PFSK-1 (cell line): ENCODE measurements around the gene VPS26B.

Experiments used
- FOXP2 ChIP-seq: optimal IDR thresholded peaks from 2 replicates; pipeline ENCODE3; 2011; ENCODE audit warnings: borderline replicate concordance, control low read depth, inconsistent platforms; ENCODE audit not compliant: insufficient read depth; ENCODE audit errors: extremely low read length, extremely low read depth
- POLR2AphosphoS5 ChIP-seq: IDR thresholded peaks from 2 replicates; pipeline ENCODE4 v1.6.1; 2012; ENCODE audit warnings: low read depth, mild to moderate bottlenecking, control low read depth, low read length, moderate library complexity
- SIN3A ChIP-seq: IDR thresholded peaks from 2 replicates; pipeline ENCODE4 v1.6.1; 2012; ENCODE audit warnings: mild to moderate bottlenecking, low read length, moderate library complexity, borderline replicate concordance; ENCODE audit not compliant: insufficient read depth
- TAF1 ChIP-seq: IDR thresholded peaks from 2 replicates; pipeline ENCODE4 v1.6.1; 2012; ENCODE audit warnings: low read length, control low read depth, borderline replicate concordance; ENCODE audit not compliant: insufficient read depth
- TF ChIP-seq, protein P1 (sequence below), 2 experiments: IDR thresholded peaks; 2 replicates each; pipeline versions ENCODE4 v1.6.1 to v1.8.0; 2011 to 2012; ENCODE audit warnings: low read depth in 2 of 2, low read length in 2 of 2, control low read depth in 1 of 2, inconsistent platforms in 1 of 2, mild to moderate bottlenecking in 1 of 2, moderate library complexity in 1 of 2; ENCODE audit not compliant: insufficient read depth in 1 of 2

VPS26B gene

DNA sequence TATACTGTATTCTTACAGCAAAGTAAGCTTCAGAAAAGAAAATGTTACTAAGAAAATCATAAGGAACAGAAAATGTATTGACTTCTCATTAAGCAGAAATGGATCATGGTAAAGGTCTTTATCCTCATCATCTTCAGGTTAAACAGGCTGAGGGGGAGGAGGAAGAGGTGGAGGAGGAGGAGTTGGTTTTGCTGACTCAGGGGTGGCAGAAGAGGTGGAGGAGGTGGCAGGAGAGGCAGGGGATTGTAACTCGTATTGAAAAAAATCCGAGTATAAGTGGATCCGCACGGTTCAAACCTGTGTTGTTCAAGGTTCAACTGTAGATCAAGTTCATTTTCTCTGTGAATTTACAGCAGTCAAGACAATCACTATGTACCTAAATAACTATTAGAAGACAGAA, 64.7 kb downstream of the VPS26B start:
- TF ChIP-seq, protein P1, sequence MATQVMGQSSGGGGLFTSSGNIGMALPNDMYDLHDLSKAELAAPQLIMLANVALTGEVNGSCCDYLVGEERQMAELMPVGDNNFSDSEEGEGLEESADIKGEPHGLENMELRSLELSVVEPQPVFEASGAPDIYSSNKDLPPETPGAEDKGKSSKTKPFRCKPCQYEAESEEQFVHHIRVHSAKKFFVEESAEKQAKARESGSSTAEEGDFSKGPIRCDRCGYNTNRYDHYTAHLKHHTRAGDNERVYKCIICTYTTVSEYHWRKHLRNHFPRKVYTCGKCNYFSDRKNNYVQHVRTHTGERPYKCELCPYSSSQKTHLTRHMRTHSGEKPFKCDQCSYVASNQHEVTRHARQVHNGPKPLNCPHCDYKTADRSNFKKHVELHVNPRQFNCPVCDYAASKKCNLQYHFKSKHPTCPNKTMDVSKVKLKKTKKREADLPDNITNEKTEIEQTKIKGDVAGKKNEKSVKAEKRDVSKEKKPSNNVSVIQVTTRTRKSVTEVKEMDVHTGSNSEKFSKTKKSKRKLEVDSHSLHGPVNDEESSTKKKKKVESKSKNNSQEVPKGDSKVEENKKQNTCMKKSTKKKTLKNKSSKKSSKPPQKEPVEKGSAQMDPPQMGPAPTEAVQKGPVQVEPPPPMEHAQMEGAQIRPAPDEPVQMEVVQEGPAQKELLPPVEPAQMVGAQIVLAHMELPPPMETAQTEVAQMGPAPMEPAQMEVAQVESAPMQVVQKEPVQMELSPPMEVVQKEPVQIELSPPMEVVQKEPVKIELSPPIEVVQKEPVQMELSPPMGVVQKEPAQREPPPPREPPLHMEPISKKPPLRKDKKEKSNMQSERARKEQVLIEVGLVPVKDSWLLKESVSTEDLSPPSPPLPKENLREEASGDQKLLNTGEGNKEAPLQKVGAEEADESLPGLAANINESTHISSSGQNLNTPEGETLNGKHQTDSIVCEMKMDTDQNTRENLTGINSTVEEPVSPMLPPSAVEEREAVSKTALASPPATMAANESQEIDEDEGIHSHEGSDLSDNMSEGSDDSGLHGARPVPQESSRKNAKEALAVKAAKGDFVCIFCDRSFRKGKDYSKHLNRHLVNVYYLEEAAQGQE (IDR thresholded peaks at IDR 0.05; ENCODE audit: insufficient read depth in 1 of 2, low read depth in 2 of 2, low read length in 2 of 2) = no peak
- TF ChIP-seq TAF1 = no peak
- no peak for TF ChIP-seq SIN3A
- TF ChIP-seq POLR2AphosphoS5 = no peak
- no peak for TF ChIP-seq FOXP2

DNA sequence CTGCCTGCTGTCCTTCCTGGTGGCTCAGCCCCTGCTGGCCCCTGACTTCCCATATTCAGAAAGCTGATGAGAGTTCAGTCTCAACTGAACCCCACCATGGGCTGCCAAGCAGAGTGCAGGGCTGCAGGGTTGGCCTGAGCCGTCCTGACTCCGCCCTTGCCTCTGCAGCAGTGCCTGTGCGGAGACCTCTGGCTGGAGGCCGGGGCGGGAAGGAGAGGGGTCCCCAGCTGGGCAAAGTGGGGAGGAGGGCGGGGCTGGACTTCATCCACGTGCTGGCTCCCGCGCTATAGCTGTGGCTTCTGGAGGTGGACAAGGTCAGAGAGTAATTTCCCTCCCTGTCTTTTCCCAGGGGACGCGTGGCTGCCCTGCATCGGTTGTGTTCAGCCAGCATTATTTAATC, 65.3 kb downstream of the VPS26B start:
- no peak for TF ChIP-seq POLR2AphosphoS5
- TF ChIP-seq FOXP2 = no peak
- TF ChIP-seq SIN3A = no peak
- TF ChIP-seq TAF1 = no peak
- TF ChIP-seq, protein P1 (IDR thresholded peaks at IDR 0.05; ENCODE audit: insufficient read depth in 1 of 2, low read depth in 2 of 2, low read length in 2 of 2) = no peak

DNA sequence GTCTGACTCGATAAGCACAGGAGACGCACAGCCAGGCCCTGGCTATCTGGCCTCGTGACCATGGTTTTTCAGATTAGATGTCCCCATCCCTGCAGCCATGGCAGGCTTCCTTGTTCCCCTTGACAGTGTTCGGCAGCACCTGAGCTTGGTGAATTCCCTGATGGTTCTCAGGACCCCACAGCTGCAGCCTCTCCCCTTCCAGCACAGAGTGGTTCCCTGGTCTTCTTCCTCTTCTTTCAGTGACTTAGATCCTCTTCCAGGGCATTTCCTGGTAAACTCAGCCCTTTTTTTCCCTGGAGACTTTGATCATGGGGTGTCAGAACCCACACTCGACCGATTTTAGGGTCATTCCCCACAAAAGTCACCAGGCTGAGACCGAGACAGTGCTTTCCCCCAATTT, 66.2 kb downstream of the VPS26B start:
- TF ChIP-seq, protein P1 (IDR thresholded peaks at IDR 0.05; ENCODE audit: insufficient read depth in 1 of 2, low read depth in 2 of 2, low read length in 2 of 2) = no peak
- TF ChIP-seq FOXP2 (no peak), TAF1 (no peak), POLR2AphosphoS5 (no peak), SIN3A (no peak)

DNA sequence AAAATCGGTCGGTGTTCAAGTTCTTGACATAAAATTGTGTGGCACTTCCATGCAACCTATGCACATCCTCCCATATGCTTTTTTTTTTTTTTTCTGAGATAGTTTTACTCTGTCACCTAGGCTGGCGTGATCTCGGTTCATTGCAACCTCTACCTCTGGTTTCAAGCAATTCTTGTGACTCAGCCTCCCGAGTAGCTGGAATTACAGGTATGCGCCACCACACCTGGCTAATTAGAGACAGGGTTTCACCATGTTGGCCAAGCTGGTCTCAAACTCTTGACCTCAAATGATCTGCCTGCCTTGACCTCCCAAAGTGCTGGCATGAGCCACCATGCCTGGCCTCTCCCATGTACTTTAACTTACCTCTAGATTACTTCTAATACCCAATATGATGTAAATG, 66.7 kb downstream of the VPS26B start:
- TF ChIP-seq FOXP2 (no peak), SIN3A (no peak), TAF1 (no peak), POLR2AphosphoS5 (no peak)
- TF ChIP-seq, protein P1 (IDR thresholded peaks at IDR 0.05; ENCODE audit: insufficient read depth in 1 of 2, low read depth in 2 of 2, low read length in 2 of 2) = no peak

DNA sequence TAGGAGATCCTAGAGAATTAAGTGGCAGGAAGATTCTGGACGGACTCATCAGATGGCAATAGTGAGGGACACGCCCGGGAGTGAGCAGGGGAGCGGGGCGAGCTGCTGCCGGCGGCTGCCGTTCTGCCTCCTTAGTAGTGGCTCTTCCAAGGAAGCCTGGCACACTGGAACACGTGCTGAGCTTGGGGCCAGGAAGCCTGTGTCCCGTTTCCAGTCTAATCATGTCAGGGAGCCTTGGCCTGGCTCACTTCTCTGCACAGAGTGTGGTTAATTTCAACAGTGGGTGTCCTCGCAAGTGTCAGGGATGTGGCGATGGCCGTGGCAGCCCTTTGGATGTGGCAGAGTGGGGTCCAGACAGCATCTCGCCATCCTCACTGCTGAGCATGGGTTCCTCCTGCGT, 68.2 kb downstream of the VPS26B start:
- TF ChIP-seq FOXP2 (no peak), SIN3A (no peak), TAF1 (no peak), POLR2AphosphoS5 (no peak)
- TF ChIP-seq, protein P1 (IDR thresholded peaks at IDR 0.05; ENCODE audit: insufficient read depth in 1 of 2, low read depth in 2 of 2, low read length in 2 of 2) = no peak
